KG1 (cell line): ENCODE measurements around the gene MAP2K5.
"Not testable (repeated sequence)": the region's sequence is repeated elsewhere in the genome, so short reads cannot be mapped to it uniquely, and the experiment has no call there.

ENCODE experiments used
- DNase-seq: peaks from one replicate; lab custom pipeline; 2025; lab: John Stamatoyannopoulos, UW

Gene MAP2K5

DNA sequence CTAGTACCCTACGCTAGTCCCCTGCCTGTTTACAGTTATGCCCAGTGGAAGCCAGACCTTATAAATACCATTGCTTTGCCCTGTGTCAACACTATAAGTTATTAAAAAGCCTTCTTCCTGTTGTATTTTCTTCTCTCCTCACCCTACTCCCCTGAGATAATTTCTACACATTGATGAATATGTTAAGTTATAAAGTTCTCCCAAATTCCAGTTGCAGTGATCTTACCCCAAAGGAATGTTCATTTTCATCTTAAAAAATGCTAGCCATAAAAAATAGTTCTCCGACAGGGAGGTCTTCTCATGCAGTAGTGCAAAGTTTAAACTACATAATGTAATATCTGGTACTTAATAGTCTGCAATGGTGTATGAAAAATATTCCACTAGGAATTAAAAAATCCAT is 58.6 kb downstream of the MAP2K5 start:
- no peak for DNase-seq

DNA sequence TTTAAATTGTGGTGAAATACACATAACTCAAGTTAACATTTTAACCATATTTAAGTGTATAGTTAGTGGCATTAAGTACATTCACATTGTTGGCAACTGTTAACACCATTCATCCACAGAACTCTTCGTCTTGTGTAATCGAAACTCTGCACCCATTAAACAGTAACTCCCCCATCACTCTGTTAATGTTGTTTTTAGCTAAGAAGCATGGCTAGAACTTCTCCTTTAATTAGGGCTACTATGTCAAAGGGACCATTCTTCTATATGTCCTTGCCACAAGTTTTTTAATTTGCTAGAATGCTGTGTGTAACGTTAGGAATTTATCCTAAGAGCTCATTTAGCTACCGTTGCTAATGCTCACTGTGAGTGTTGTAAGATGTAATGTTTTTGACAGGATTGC is 60.6 kb downstream of the MAP2K5 start:
- DNase-seq, result no peak

- no peak for DNase-seq
These were observed 63.4 kb downstream of the MAP2K5 start for GRCh38 chr15:67605871-67606270.

DNA sequence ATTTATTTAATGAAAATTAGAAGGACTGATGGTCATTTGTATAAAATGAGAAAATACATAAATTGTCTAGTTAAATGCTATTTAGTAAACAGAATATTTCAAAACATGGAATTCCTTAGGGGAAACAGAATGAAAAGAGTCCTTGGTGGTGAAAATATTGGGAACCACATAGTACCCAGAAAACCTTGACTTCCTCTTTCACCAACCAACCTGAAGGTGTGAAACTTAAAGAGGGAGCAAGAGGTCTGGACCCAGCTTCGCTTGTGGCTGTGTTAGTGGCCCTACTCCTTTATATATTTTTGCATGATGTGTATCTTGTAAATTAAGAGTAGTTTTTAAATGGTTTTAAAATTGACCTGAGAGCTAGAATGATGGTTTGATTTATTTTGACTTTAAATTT is 64.2 kb downstream of the MAP2K5 start:
- DNase-seq, result no peak

DNA sequence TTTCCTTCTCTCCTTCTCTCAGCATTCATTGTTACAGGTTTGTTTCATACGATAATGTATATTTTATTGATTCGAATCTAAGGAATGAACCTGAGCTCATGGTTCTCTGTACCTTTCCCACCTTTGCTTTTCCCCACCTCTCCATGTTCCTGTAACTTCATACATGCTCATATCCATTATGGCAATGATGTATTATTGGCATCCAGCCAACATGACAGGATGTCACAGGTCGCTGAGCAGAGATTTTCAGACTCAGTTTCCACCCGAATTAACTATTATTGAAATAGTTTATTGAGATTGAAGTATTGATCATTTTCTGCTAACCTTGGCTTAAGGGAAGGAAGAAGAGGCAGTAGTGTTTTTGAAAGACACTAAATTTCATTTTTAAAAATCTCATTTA is 64.8 kb downstream of the MAP2K5 start:
- DNase-seq, result no peak

DNA sequence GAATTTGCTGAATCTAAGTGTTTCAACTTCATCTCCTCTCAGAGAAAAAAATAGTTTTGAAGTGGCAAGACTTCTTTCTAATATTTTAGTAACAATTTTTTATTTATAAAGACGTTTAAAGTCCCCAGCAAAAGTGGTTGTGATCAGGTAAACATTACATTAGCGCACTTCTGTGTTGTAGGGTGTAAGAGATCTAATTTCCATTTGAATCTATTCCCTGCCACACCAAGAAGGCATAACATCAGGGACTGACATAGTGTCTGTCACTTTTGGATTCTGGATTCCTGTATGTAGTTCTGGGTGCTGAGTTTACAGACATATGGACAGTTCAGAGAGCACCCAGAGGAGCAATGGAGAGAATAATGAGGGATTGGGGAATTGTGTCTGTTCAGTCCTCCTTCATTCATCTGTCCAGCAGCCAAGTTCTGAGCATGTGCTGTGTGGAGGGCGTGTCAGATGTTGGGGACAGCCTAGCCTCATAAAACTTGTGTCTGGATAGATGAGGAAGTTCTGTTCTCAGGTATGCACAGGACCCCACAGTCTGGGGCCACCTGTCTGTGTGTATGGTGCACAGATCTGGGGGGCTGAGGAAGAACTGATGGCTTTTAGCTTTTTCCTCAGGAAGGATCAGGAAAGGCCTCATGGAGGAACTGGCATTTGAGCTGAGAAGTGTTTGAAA is 65.6 kb downstream of the MAP2K5 start:
- no peak for DNase-seq

GRCh38 chr15:67608638-67608959 is 66.1 kb downstream of the MAP2K5 start:
- no peak for DNase-seq

- DNase-seq, result no peak
These were observed 69.2 kb downstream of the MAP2K5 start for GRCh38 chr15:67611370-67612369.

DNA sequence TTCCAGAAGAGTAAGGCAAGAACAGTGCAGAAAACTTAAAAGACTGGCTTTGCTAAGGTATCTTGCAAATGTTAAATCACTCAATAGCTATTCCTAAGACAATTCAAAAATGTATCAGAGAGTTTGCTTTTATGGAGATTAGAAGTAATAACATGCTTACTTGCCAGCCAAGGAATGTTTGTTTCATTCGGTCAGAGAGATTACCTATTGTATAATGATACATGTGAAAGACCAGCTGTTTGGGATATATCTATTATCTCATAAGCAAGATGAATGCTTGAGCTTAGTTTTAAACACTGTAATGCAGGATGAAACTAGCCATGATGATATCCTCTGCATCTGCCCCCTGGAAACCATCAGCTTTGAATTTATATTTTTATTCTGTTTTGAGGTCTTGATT is 70.7 kb downstream of the MAP2K5 start:
- no peak for DNase-seq

GRCh38 chr15:67613708-67614107 is 71.2 kb downstream of the MAP2K5 start:
- DNase-seq, result no peak

DNA sequence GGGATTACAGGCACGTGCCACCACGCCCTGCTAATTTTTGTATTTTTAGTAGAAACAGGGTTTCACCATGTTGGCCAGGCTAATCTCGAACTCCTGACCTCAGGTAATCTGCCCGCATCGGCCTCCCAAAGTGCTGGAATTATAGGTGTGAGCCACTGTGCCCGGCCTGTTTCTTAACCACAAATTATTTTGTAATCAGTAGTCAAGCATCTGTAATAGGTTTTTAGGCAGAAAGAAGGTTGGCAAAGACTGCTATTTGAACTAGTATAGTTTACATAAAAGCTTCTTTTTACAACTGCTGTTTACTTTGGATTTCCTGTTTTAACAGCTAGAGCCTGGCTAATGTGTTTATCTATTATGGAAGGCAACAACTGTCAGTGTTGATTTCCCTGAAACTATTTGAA is 72.6 kb downstream of the MAP2K5 start:
- DNase-seq, result not testable (repeated sequence)

- DNase-seq, result no peak
These were observed 75.8 kb downstream of the MAP2K5 start for GRCh38 chr15:67618297-67618696.

DNA sequence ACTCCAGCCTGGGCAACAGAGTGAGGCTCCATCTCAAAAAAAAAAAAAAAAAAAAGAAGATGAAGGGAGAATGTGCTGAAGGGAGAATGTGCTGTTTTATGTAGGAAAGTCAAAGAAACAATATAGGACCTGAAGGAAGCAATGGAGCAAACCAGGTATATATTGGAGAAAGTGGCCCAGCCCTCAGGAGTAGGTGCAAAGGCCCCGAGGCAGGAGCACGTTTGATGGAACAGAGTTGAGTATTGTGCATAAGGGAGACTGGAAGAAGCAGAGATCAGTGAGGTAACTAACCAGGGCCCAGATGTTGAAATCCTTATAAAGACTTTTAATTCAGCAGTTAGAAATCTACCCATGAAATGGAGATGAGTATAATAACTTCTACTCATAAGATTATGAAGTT is 79.6 kb downstream of the MAP2K5 start:
- DNase-seq, result no peak

DNA sequence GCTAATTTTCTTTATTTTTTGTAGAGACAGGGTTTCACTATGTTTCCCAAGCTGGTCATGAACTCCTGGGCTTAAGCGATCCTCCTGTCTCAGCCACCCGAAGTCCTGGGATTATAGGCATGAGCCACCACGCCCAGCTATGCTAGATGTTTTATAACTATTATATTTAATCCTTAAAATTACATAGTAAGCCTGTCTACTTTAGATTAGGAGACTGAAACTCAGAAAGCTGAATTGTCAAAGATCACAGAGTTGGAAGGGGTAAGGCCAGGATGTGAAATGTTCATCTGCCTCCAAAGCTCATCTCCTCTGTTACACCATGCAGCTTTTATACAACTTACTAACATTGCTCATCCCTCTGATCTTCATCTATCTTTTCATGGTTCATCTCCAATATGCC is 89.8 kb downstream of the MAP2K5 start:
- no peak for DNase-seq

DNA sequence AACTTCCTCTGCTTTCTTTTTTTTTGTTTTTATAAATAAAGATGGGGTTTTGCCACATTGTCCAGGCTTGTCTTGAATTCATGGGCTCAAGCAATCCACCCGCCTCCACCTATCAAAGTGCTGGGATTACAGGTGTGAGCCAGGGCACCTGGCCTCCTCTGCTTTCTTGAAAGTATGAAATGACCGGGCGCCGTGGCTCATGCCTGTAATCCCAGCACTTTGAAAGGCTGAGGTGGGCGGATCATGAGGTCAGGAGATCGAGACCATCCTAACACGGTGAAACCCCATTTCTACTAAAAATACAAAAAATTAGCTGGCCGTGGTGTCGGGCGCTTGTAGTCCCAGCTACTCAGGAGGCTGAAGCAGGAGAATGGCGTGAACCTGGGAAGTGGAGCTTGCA is 93.4 kb downstream of the MAP2K5 start:
- not testable (repeated sequence) for DNase-seq

GRCh38 chr15:67639591-67639990 is 97.1 kb downstream of the MAP2K5 start:
- no peak for DNase-seq

- DNase-seq, result no peak
These were observed 99.0 kb downstream of the MAP2K5 start for GRCh38 chr15:67641453-67641852.

DNA sequence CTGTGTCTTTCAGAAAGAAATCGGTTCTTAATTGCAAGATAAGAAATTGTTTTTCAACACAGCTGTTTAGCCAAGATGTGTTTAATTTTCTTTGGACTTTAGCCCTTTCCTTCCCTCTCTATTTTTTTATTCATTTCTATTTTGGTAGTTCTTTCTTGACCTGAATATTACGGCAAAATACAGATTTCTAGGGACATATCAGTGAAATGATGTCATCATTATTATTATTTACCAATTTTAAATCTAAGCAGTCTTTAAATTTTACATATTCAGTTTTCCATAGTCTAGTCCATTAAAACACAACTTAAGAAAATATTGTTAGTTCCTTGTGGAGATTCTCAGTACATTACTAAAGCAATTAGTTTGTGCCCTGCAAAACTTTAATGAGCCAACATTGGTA is 104.3 kb downstream of the MAP2K5 start:
- no peak for DNase-seq

DNA sequence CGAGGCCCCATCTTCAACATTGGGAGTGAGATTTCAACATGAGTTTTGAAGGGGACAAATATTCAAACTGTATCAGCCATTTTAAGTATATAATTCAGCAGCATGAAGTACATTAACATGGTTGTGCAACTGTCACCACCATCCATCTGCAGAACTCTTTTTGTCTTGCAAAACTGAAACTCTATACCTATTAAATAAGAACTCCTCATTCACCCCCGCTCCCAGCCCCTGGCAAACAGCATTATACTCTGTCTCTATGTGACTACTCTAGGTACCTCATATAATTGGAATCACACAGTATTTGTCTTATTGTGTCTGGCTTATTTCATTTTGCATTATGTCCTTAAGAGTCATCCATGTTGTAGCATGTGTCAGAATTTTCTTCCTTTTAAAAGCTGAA is 110.1 kb downstream of the MAP2K5 start:
- DNase-seq, result no peak

DNA sequence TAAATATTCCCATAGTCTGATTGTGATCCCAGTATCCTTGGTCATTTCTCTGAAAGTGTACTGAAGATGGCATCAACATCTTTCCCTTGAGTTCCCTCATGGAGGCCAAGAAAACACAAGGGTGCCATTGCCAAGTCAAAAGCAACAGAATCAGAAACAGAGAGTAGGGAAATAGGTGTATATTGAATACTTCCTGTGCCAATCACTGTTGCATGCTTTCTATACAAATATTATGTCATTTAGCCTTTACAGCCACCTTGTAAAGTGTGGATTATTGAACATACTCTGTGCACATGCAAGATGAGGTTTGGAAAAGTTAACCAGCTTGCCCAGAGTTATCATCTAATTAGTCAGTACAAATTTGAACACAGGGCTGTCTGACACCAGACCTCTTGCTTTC is 117.9 kb downstream of the MAP2K5 start:
- DNase-seq, result no peak

DNA sequence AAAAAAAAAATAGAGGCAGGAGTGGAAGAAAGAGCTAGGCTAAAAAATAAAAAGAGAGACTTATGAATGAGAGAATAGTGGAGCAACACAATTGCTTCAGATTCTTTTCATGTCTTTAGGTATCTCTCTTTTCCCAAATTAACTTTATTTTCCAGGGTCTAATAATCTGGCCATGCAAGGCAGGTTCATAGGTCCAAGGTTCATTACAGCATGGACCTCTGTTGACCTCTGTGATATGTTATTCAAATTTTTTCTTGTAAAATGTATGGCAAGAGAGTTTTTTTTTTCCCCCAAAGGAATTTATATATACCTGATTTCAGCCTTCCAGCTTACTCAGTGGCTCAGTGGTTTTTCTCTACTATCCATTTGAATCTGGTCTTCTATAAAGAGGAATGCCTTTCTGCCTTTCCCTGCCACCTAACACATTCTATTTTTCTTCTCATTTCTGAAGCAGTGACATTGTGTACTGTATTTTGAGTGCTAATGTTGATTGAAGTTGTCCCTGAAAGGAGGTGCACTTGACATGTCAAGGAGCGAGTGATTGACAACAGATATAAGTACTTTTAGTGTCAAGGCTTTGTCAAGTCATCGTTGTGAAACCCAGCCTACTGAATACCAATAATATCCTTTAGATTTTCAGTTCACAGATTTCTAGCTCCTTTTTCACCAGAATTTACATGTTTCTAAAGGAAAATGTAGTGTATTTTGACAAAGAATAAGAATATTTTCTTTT is 118.5 kb downstream of the MAP2K5 start:
- no peak for DNase-seq

GRCh38 chr15:67670647-67671305 is 128.3 kb downstream of the MAP2K5 start:
- no peak for DNase-seq
